Panc1 (cell line): ENCODE data around the gene KIF3A. TPM values are rescaled to one million over a fixed set of nuclear protein-coding genes. Genes with fewer than 3 reads are reported as not detected.

Experiments used
- ATAC-seq: fragments of 200-7000 bp; cut with Tn5 transposase; 2 replicates; pipeline ENCODE4 v1.9.1; 2020; ENCODE audit warnings: mild to moderate bottlenecking, moderate library complexity
- BruUV-seq: library from RNA; stranded (reverse); fragments of 400-500 nt; replicated peaks from 2 replicates; lab custom pipeline; 2021; lab: Mats Ljungman, UMichigan
- CTCF ChIA-PET: fragments of 300-600 bp; sonication (Branson Sonifier 250); formaldehyde crosslinking; loops from one replicate; lab custom pipeline; 2022; ENCODE audit warnings: antibody characterized with exemption; lab: Charles Lee
- POLR2A ChIA-PET: fragments of 300-600 bp; sonication (Branson Sonifier 250); formaldehyde crosslinking; loops from one replicate; lab custom pipeline; 2022; ENCODE audit warnings: antibody characterized with exemption; lab: Charles Lee
- DNase-seq: peaks from one replicate; pipeline ENCODE4 v3.0.0-alpha.2; 2010; ENCODE audit warnings: low read depth, low spot score
- H3K27ac ChIP-seq: 2 replicates; pipeline ENCODE4 v1.5.1; 2011; ENCODE audit warnings: mild to moderate bottlenecking, low read length, inconsistent platforms
- H3K27me3 ChIP-seq: fragments of 200-500 bp; sonication (Bioruptor generic); 2 replicates; pipeline ENCODE4 v1.6.0; 2014; ENCODE audit warnings: low read length, inconsistent platforms; ENCODE audit not compliant: control insufficient read depth, insufficient read depth
- H3K36me3 ChIP-seq: fragments of 200-500 bp; sonication (Bioruptor generic); 2 replicates; pipeline ENCODE4 v1.5.1; 2014; ENCODE audit warnings: inconsistent platforms, mild to moderate bottlenecking, low read length, moderate library complexity; ENCODE audit not compliant: control insufficient read depth, insufficient read depth
- H3K4me1 ChIP-seq: 2 replicates; pipeline ENCODE4 v1.5.1; 2011; ENCODE audit warnings: inconsistent platforms, mild to moderate bottlenecking, low read length, moderate library complexity; ENCODE audit not compliant: control insufficient read depth, insufficient read depth
- H3K4me3 ChIP-seq, 2 experiments: 2 replicates each; pipeline ENCODE4 v1.5.1; 2011 to 2012; ENCODE audit warnings: low read depth in 2 of 2, low read length in 2 of 2, mild to moderate bottlenecking in 2 of 2, inconsistent platforms in 1 of 2, moderate library complexity in 1 of 2
- H3K9me3 ChIP-seq: fragments of 200-500 bp; sonication (Bioruptor generic); 2 replicates; pipeline ENCODE4 v1.5.1; 2014; ENCODE audit warnings: low read depth, mild to moderate bottlenecking, inconsistent platforms, low read length, moderate library complexity; ENCODE audit not compliant: control insufficient read depth, insufficient read depth
- POLR2AphosphoS5 ChIP-seq: IDR thresholded peaks from 2 replicates; pipeline ENCODE4 v1.6.1; 2012; ENCODE audit warnings: mild to moderate bottlenecking, low read depth, low read length, moderate library complexity
- REST ChIP-seq, 2 experiments: IDR thresholded peaks; 2 replicates each; pipeline ENCODE4 v1.6.1; 2011 to 2012; ENCODE audit warnings: low read depth in 2 of 2, control low read depth in 1 of 2, low read length in 1 of 2, mild to moderate bottlenecking in 1 of 2, moderate library complexity in 1 of 2; ENCODE audit not compliant: insufficient read depth in 1 of 2
- SIN3A ChIP-seq: IDR thresholded peaks from 2 replicates; pipeline ENCODE4 v1.6.1; 2012; ENCODE audit warnings: low read depth, mild to moderate bottlenecking, low read length, moderate library complexity, borderline replicate concordance; ENCODE audit not compliant: insufficient read depth
- TCF7L2 ChIP-seq: IDR thresholded peaks from 2 replicates; pipeline ENCODE4 v1.6.1; 2011; ENCODE audit warnings: mild to moderate bottlenecking, low read depth, low read length, inconsistent platforms
- in situ Hi-C: cut with HindIII; loops from 2 replicates; pipeline ENCODE4 v1.10.0; 2016; ENCODE audit warnings: low sequenced_read_pairs, low pct_unique_long_range_greater_than_20kb
- intact Hi-C: fragments of 100-400 bp; cut with micrococcal nuclease; formaldehyde crosslinking; loops from one replicate; pipeline ENCODE4 v1.10.0; 2022; ENCODE audit not compliant: unreplicated experiment
- total RNA-seq: library from RNA; stranded (reverse); gene quantifications from one replicate; pipeline ENCODE4 v1.2.1, GENCODE V29; 2021; ENCODE audit not compliant: unreplicated experiment
- TF ChIP-seq, protein P1 (sequence below): fragments of 450-650 bp; IDR thresholded peaks from 2 replicates; pipeline ENCODE4 v1.5.1; 2017; ENCODE audit warnings: mild to moderate bottlenecking

KIF3A gene
- total RNA-seq, 1 experiment from 2014 or later = 17.1 TPM

GRCh38 chr5:132653716-132654115, 83.6 kb downstream of the KIF3A start:
- POLR2A ChIA-PET = no interaction called here
- Histone ChIP-seq H3K4me3 (no peak overlapping the region), H3K9me3 (no peaks in the 10 kb centered on the region), H3K4me1 (no peaks in the 10 kb centered on the region), H3K36me3 (no peaks in the 10 kb centered on the region), H3K27me3 (no peaks in the 10 kb centered on the region), H3K27ac (no peak overlapping the region)
- CTCF ChIA-PET = no interaction called here
- intact Hi-C loops = no loop called here
- TF ChIP-seq TCF7L2 = no peak
- DNase-seq (no peak), ATAC-seq (no peak)
- BruUV-seq = no TSS peak
- in situ Hi-C loops = no loop called here

GRCh38 chr5:132651838-132652469, 85.4 kb downstream of the KIF3A start:
- no peak overlapping the region for H3K27ac ChIP-seq
- intact Hi-C loops = no loop called here
- H3K4me3 ChIP-seq = no peak overlapping the region
- ChIA-PET CTCF (no interaction called here), POLR2A (no interaction called here)
- no TSS peak for BruUV-seq
- DNase-seq (no peak), ATAC-seq (no peak)
- no peaks in the 10 kb centered on the region for H3K4me1 ChIP-seq
- TF ChIP-seq SIN3A (no peak), TCF7L2 (no peak), POLR2AphosphoS5 (no peak), REST (IDR thresholded peaks at IDR 0.05; ENCODE audit: insufficient read depth in 1 of 2, low read depth in 2 of 2, low read length in 1 of 2) (no peak)
- TF ChIP-seq, protein P1, sequence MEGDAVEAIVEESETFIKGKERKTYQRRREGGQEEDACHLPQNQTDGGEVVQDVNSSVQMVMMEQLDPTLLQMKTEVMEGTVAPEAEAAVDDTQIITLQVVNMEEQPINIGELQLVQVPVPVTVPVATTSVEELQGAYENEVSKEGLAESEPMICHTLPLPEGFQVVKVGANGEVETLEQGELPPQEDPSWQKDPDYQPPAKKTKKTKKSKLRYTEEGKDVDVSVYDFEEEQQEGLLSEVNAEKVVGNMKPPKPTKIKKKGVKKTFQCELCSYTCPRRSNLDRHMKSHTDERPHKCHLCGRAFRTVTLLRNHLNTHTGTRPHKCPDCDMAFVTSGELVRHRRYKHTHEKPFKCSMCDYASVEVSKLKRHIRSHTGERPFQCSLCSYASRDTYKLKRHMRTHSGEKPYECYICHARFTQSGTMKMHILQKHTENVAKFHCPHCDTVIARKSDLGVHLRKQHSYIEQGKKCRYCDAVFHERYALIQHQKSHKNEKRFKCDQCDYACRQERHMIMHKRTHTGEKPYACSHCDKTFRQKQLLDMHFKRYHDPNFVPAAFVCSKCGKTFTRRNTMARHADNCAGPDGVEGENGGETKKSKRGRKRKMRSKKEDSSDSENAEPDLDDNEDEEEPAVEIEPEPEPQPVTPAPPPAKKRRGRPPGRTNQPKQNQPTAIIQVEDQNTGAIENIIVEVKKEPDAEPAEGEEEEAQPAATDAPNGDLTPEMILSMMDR = no peak
- H3K36me3 ChIP-seq = no peaks in the 10 kb centered on the region
- H3K27me3 ChIP-seq = no peaks in the 10 kb centered on the region
- in situ Hi-C loops = no loop called here
- H3K9me3 ChIP-seq = no peaks in the 10 kb centered on the region

DNA sequence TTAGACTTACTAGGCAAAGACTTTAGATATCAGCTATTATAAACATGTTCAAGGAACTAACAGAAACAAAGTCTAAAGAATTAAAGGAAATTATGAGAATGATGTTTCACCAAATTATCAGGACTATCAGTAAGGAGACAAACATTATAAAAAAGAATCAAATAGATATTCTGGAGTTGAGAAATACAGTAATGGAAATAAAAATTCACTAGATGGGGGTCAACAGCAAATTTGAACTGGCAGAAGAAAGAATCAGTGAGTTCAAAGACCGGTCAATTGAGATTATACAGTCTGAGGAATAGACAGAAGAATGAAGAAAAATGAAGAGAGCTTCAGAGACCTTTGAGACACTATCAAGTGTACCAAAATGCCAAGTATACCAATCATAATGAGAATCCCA, 89.0 kb downstream of the KIF3A start:
- no peak for ATAC-seq
- CTCF ChIA-PET = no interaction called here
- POLR2A ChIA-PET = no interaction called here
- Histone ChIP-seq H3K27me3 (no peaks in the 10 kb centered on the region), H3K27ac (no peak overlapping the region), H3K4me1 (no peaks in the 10 kb centered on the region), H3K9me3 (no peaks in the 10 kb centered on the region), H3K36me3 (0 out of 2 replicates have a peak, but pooled peaks cover 2% of the 10 kb centered on the region), H3K4me3 (no peak overlapping the region)
- in situ Hi-C loops = no loop called here
- intact Hi-C loops = no loop called here
- no TSS peak for BruUV-seq
- TF ChIP-seq REST (IDR thresholded peaks at IDR 0.05; ENCODE audit: insufficient read depth in 1 of 2, low read depth in 2 of 2, low read length in 1 of 2) (no peak), TCF7L2 (no peak), POLR2AphosphoS5 (no peak), SIN3A (no peak)
- TF ChIP-seq, protein P1 = no peak
- no peak for DNase-seq
